H54 (cell line): ENCODE data around the gene ENTHD1.
"Not testable (repeated sequence)": the region's sequence is repeated elsewhere in the genome, so short reads cannot be mapped to it uniquely, and the experiment has no call there.

Source experiments
- DNase-seq: peaks from one replicate; pipeline ENCODE4 v3.0.0; 2011; ENCODE audit warnings: low spot score, mixed read lengths; ENCODE audit not compliant: insufficient read length
- FAIRE-seq: peaks from 3 replicates; lab custom pipeline; 2011; peaks lifted over from hg19 to GRCh38; lab: Jason Lieb, UNC
- POLR2A ChIP-seq: IDR thresholded peaks from 2 replicates; pipeline ENCODE4 v1.6.1; 2011; ENCODE audit warnings: low read depth, mild to moderate bottlenecking, low read length

The ENTHD1 gene

DNA sequence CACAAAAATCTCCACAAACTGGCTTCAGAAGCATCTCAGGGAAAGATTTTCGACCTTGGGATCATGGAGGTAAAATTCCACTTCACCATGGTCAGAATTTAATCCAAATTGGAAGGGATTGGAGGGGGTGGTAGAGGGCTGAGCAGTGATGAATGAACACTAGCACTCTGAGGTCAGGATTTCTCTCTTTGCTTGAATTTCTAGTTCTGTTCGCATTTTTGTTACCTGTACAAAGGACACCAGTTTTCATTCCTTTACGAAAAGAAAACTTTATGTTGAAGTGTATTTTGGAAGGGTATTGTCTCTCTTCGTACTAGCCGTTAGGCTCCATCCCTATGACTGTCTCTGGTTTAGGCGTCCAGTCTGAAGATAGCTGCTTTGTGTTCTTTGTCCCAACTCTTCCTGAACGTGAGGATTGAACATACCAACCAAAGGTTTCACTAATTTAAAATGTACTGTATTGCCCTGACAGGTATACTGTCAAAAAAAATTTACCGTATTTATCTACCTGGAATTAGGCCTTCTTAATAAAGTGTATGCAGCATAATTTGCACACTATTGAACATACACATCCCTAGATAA is 8.1 kb upstream of the ENTHD1 start:
- FAIRE-seq, result no peak
- no peak for TF ChIP-seq POLR2A
- DNase-seq, result no peak

- FAIRE-seq, result no peak
- DNase-seq, result no peak
- no peak for TF ChIP-seq POLR2A
These were observed 7.0 kb upstream of the ENTHD1 start, which contains the start of gene GRAP2 for GRCh38 chr22:39900306-39901227. GRAP2 (plus strand) TSS chr22:39901084; CDS start chr22:39947107, 46,023 bp downstream.

- no peak for TF ChIP-seq POLR2A
- DNase-seq (no peak), FAIRE-seq (no peak)
These were observed 5.4 kb upstream of the ENTHD1 start for GRCh38 chr22:39898997-39899396.

GRCh38 chr22:39897841-39898240 is 4.3 kb upstream of the ENTHD1 start:
- no peak for DNase-seq
- TF ChIP-seq POLR2A, result no peak
- FAIRE-seq, result no peak

DNA sequence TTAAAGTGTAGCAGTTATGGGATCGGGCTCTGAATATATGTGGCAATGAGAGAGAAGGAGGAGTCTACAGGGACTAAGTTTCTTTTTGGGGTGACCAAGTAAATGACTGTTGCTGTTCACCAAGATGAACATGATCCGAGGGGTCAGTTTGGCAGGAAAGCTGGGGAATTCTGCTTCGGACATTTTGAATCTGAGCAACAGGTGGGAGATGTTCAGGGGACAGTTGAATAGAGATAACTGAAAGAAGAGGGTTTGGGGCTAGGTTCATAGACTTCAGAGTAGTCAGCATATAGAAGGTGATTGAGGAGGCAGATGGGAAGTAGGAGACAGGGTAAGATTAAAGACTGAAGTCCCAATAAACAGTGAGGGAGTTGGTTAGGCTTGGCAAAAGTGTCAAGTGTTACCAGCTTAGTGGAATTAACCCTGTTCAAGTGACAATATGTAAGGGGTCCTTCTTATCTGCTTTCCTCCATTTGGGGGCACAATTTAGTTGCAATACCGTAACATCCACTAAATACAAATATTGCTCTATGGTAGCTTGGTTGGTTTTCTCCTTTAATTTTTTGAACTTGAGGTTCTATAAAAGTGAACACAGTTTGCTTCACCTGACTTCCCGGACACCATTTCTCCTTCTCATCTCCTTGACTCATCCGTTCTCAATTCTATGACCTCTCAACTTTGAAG is 2.9 kb upstream of the ENTHD1 start:
- FAIRE-seq, result no peak

DNA sequence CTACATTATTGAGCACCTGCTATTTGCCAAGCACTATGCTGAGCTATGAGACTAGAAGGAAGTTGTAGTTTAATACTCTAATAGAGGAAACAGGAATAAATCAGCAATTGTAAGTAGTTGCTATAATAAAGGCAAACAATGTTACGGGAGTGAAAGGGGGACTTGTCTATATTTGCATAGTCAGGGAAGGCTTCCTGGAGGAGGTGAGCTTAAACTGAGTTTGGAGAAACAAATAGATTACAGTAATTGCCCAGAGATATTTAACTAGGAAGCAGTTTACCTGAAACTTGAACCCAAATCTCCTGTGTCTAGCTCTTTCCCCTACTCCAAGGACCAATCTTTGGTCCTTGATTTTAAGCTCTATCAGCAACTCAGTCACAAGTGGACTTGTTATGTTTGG is 2.1 kb upstream of the ENTHD1 start:
- no peak for TF ChIP-seq POLR2A
- no peak for DNase-seq

More for the DNA sequence above, 2.9 kb upstream of the ENTHD1 start:
- DNase-seq, result no peak
- no peak for TF ChIP-seq POLR2A

GRCh38 chr22:39894554-39895092 is 1.1 kb upstream of the ENTHD1 start:
- DNase-seq (no peak), FAIRE-seq (no peak)
- no peak for TF ChIP-seq POLR2A

More for the DNA sequence above, 2.1 kb upstream of the ENTHD1 start:
- FAIRE-seq, result no peak

DNA sequence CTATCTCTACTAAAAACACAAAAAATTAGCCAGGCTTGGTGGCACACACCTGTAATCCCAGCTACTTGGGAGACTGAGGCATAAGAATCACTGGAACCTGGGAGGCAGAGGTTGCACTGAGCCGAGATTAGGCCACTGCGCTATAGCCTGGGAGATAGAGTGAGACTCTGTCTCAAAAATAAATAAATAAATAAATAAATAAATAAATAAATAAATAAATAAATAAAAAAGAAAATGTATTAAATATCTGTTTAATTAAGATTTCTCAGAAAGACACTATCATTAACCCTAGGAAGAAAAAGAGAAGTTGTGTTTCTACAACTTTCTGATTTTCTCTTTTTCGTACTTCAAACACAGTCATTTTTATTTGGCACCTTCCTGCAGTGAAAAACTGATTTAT is 3.6 kb downstream of the ENTHD1 start:
- not testable (repeated sequence) for FAIRE-seq, DNase-seq

DNA sequence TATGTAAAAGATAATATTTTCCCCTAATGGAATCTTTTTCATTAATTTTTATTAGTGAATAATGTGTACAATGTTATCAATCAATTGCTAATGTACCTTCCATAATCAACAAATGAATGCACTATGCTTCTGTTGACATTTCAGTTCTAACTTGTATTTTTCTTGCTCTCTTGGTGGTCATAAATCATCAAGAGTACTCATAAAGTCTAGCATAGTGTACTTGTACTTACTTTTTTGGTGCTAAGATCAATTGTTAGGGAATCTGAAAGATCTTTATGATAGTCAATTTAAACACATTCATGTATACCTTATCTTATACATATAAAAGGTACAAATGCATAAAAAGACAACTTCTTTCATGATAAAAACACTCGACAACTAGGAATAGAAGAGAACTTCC is 10.5 kb downstream of the ENTHD1 start:
- DNase-seq (no peak), FAIRE-seq (no peak)
- no peak for TF ChIP-seq POLR2A

DNA sequence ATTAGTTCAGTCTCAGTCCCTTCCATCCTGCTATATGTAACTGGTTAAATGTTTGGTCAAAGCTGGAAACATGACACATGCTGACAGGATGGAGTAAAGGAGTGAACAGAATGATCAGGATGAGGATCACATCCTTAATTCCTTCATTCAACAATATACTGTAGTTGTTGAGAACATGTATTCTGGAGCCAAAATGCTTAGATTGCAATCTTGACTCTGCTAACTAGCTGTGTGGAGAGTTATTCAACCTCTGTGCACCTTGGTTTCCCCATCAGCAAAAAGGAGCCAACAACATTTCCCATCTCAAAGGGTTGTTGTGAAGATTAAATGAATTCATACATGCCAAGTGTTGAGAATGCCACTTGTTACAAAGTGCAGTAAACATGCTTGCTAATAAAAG is 12.8 kb downstream of the ENTHD1 start:
- DNase-seq (no peak), FAIRE-seq (no peak)
- TF ChIP-seq POLR2A, result no peak

GRCh38 chr22:39877079-39877845 is 16.3 kb downstream of the ENTHD1 start:
- TF ChIP-seq POLR2A, result no peak
- FAIRE-seq (no peak), DNase-seq (no peak)

GRCh38 chr22:39875176-39875885 is 18.2 kb downstream of the ENTHD1 start:
- peak; percentile 33 for FAIRE-seq
- DNase-seq, result not testable (repeated sequence)

DNA sequence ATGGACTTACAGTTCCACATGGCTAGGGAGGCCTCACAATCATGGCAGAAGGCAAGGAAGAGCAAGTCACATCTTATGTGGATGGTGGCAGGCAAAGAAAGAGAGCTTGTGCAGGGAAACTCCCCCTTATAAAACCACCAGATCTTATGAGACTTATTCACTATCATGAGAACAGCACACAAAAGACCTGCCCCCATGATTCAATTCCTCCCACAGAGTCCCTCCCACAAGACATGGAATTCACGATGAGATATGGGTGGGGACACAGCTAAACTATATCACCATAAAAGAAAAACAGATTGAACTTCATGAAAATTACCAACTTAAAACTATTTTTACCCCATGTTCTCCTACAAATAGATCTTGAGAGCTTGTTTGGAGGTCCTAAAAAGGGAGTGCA is 19.6 kb downstream of the ENTHD1 start:
- FAIRE-seq, result no peak
- no peak for DNase-seq
- no peak for TF ChIP-seq POLR2A
